Activated CD4-positive, alpha-beta T cell treated with anti-CD3 and anti-CD28 coated beads for 24 hours (primary cell): ENCODE measurements around the gene MISP3.

Experiments used
- DNase-seq, 2 donors: peaks; one replicate each; pipeline ENCODE4 v3.0.0-alpha.2; 2020; ENCODE audit warnings: low read depth in 2 of 2

MISP3 gene

GRCh38 chr19:14102756-14103155 is 30.2 kb downstream of the MISP3 start:
- no peak for DNase-seq

DNA sequence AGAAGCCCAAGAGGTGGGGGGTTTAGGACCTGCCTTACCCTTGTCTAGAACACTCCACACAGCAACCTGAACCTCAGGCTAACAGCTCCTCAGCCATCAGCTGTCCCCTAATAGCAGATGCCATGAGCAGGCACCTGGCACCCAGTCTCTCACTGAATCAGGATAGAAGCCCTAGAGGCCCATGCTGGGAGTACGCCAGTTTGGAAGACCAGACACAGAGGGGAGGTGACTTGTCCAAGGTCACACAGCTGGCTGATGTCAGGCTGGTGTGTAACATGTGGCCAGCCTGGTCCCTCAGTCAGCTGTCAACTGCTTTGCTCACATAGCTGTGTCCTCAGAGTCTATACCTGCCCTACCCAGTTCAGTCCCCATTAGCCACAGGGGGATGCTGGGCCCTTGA is 30.7 kb downstream of the MISP3 start:
- no peak for DNase-seq

- no peak for DNase-seq
These were observed 33.1 kb downstream of the MISP3 start for GRCh38 chr19:14105680-14106079.

DNA sequence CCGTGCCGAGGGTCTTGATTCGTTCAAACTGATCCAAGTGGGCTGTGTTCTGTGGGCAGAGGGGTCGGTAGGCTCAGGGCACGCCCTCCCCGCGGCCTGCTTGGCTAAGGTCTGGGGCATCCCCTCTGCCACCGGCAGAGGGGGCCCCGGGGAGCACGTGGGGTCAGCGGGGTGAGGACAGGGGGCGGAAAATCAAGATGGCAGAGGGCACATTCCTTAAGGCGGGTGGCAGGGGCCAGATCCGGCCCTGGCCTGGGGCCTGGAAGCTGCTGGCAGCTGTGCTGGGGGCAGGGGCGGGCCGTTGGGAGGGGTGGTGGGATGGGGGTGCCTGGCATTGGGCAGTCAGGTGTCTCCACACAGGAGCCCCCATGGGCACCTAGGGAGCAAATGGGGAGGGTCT is 34.3 kb downstream of the MISP3 start:
- no peak for DNase-seq

DNA sequence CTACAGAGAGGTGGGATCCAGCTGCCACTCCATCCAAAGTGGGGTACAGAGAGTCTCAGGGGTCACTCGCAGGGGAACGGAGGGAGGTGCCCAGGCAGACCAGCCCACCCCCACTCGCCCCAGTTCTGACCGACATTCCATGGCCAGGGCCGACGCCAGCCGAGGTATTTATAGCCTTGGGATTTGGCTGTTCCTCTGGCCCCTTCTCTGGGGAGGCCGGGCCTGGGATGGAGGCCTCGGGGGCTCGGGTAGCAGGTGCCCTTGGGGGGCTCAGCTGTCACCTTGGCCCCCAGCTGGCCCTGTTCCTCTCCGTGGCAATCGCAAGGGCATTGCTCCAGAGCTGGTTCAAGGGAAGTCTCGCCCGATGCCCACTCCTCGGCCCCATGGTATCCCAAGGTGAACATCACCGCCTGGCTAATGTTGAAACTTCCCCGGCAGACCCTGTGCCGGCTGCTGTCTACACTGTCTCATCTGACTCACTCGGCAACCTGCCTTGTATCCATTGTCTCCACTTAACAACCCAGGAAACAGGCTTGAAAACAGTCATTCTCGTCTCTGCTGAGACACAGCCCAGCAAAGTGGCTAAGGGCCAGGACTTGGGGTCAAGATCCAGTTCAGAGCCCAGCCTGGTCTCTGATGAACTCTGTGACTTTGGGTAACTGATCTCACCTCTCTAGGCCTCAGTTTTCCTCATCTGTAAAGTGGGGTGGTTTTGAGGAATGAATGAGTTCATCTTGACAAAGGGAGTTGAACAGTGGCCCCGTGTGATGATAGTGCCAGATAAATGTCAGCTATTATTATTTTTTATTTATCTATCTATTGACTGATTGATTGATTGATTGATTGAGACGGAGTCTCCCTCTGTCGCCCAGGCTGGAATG is 35.2 kb downstream of the MISP3 start:
- no peak for DNase-seq

- DNase-seq, result no peak
These were observed 38.1 kb downstream of the MISP3 start for GRCh38 chr19:14110650-14111049.

DNA sequence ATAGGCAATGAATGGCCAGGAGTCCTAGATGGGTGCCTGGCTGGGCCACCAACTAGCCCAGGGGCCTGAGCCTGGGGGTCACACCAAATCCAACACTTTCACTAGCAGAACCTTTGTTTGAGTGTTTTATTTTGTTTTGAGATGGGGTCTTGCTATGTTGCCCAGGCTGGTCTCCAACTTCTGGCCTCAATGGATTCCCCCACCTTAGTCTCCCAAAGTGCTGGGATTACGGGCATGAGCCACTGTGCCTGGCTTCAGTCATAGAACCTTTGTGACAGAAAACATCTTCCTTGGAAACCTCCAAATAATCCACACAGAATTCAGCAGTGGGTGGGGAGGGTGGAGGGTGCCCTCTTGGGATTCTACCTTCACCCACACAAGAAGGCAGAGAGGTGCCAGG is 38.9 kb downstream of the MISP3 start:
- DNase-seq, result no peak

DNA sequence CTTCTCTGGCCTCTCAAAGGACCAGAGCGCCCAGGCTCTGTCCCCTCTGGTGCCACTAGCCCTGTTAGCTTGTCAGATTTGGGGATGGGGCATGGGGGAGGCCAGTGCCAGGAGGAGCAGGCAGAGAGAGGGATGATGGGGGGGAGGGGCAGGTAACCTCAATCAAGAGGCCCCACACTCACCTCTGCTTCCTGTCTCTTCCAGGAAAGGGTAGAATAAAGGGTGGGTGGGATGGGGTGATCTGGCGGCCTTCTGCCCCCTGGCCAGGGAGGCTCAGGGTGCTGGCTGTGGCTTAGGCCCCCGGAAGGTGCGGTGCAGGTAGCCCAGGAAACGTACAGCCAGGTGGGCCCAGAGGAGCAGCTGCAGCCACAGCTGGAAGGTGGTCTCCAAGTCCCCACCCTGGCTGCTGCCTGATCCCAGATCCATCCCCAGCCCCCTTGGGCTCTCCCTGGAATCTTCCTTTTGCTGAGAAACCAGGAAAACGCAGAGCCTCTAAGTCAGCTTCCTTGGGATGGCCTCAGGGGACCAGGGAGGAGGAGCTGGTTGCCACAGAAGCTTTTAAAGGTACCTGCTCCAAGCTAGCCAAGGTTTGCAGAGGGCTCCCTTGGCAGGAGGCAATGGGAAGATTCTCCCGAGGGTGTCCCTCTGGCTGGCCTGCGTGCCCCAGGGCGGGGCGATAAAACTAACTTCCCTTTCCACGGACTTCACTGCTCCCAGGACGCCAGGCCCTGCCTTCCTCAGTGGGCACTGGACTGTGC is 39.6 kb downstream of the MISP3 start:
- DNase-seq, result no peak

- no peak for DNase-seq
These were observed 40.3 kb downstream of the MISP3 start for GRCh38 chr19:14112809-14113385.

DNA sequence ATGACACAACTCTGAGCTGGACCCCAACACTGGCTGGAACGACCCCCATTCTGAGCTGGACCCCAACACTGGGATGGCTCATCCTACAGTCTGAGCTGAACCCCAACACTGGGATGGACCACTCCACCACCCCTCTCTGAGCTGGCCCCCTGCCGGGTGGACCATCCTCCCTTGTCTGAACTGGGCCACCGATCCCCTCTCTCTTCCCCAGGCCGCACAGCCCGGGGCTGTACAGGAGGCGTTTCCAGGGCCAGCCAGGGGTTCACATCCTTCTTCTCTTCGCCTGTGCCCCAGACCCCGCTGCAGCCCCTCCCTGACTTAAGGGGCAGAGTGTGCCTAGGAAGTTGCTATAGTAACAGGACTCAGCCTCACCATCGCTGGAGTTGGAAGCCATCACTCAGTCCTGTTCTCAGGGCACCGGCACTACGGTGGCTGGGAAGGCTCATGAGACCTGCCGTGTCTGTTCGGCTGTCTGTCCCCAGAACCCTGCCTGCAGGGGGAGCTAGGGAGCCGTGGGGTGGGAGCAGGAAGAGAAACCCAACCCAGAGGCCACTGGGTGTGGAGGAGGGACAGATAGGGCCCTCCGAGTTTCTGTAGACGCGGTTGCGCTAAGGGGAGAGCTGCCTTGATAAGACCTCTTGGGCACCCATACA is 41.3 kb downstream of the MISP3 start:
- peak in 1 of 2 donors; percentile 44 for DNase-seq

GRCh38 chr19:14114439-14114838 is 41.9 kb downstream of the MISP3 start:
- DNase-seq, result no peak

DNA sequence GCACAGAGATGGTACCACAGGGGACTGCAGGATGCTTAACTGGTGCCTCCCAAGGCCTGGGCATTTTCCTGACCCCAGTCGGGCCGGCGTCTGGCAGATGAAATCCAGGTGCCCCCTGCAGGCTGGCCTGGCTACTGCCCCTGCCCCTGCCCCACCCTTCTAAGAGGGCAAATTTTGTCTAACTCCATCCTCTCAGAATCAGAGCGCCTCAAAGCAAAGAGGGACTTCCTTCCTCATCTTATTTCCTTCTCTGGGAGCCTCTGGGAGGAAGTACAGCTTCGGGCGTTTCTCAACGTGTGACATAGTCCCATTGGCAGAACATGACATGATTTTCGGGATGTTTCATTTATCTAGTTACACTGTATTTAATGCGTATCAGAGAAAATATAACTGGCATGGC is 42.3 kb downstream of the MISP3 start:
- DNase-seq, result peak; percentile 27 to 38

- DNase-seq, result no peak
These were observed 43.2 kb downstream of the MISP3 start for GRCh38 chr19:14115756-14116155.

GRCh38 chr19:14116525-14116917 is 43.9 kb downstream of the MISP3 start:
- no peak for DNase-seq

- no peak for DNase-seq
These were observed 44.5 kb downstream of the MISP3 start for GRCh38 chr19:14116918-14117578.

DNA sequence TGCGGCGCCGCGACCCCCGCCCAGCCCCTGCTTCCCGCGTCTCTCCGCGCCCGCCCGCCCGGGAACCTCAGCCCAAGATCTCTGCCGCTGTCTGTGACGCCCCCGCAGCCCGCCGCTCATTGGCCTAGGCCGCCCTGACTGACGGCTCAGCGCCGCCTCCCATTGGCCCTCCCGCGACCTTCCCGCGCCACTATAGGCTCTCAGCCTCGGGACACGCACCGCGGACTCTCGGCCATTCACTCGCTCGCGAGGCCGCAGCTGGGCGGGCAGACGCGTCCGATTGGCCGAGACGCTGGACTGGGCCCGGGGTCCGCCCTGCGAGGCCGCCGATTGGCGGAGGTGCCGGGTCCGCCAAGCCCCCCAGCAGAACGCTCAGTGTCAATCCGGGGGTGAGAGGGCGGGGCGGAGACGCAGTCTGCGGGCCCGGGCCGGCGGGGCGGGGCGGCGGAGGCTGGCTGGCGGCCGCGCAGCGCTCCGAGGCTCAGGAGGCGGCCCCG is 45.1 kb downstream of the MISP3 start, which contains the start of gene PRKACA:
Gene PRKACA, minus strand, starts transcription at position 95 of the 497 bp plus-strand sequence. CDS start 215 bp downstream, outside the sequence.
- DNase-seq, result peak; percentile 96 to 97

DNA sequence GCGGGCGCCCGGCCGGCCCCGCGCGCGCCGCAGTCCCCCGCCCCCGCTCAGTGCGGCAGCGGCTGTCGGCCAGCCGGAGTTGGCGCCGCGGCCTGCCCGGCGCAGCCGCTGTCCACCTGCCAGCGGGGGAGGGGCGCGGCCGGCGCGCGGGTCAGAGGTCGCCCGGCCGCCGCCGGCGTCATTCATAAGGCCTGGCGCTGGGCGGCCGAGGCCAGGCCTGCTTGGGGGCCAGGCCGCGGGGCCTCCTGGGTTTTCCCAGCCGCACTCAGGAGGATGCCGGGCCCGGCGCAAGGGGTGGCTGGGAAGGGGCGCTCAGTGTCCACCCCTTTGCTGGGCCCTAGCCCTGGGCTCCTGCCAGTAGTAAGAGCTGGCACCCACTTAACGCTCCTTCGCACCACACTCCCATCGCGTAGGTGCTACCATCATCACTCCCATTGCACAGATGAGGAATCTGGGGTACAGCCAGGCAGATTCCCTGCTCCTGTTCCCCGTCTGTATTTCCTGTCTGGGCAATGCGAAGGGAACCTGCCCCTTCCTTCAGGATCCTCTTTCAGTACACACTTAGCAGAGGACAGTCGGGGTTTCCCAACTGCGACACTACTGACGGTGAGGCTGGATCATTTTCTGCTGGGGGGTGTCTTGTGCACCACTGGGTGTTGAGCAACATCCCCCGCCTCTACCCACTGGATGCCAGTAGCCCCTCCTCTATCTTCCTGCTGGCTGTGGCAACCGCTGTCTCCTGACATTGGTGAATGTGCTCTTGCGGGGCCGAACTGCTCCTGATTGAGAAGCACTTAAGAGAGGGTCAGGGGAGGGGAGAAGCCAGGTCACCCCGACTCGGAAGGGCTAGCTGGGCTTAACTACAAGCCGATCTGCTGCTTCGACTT is 45.8 kb downstream of the MISP3 start:
- no peak for DNase-seq

DNA sequence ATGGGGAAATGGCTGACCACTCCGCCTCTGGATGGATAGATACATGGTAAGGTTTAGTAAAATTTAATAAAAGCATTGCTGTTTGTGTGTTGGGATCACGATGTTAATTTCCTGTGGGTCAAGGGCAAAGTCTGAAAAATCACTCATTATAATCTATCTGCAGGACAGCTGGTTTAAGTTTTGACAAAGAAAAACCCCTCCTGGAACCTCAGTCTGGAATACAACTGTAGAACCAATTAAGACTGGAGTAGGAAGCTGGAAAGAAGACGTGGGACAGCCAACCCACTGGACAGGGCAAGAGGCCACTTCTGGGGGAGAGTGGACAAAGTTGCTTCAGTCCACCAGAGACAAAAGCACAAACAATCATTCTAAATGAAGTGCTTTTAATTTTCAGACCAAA is 46.6 kb downstream of the MISP3 start:
- DNase-seq, result no peak

- DNase-seq, result no peak
These were observed 47.3 kb downstream of the MISP3 start for GRCh38 chr19:14119644-14120496.

DNA sequence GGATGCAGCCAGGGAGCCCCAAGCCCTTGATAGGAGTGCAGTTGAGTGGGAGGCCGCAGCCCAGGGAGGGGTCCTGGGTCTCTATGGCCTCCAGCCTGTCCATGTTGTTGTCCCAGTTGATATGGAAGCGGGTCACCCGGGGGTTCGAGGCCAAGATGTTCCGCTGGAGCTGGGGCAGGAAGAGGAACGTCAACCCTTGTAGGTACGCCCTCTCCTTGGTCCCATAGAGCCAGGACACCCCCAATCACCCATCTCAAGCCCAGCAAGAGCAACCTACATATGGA is 47.9 kb downstream of the MISP3 start:
- no peak for DNase-seq
